ENCODE results near the gene DLD.
"Not testable (repeated sequence)": the region's sequence is repeated elsewhere in the genome, so short reads cannot be mapped to it uniquely, and the experiment has no call there.

DLD gene

GRCh38 chr7:107917763-107918651 is 27.0 kb downstream of the DLD start:
- no peak for FAIRE-seq

- FAIRE-seq: no peak
Measured at GRCh38 chr7:107918948-107919347, 28.0 kb downstream of the DLD start.

- FAIRE-seq: peak; percentile 14
Measured at GRCh38 chr7:107920048-107920772, 29.2 kb downstream of the DLD start.

- FAIRE-seq: not testable (repeated sequence)
Measured at GRCh38 chr7:107921826-107922225, 30.8 kb downstream of the DLD start.

GRCh38 chr7:107922886-107923285 is 31.9 kb downstream of the DLD start:
- no peak for FAIRE-seq

GRCh38 chr7:107924841-107925504 is 34.0 kb downstream of the DLD start:
- no peak for FAIRE-seq

- no peak for FAIRE-seq
Measured at GRCh38 chr7:107926481-107926880, 35.5 kb downstream of the DLD start.

- no peak for FAIRE-seq
Measured at GRCh38 chr7:107931740-107932515, 40.9 kb downstream of the DLD start.

- no peak for FAIRE-seq
Measured at GRCh38 chr7:107932805-107933204, 41.8 kb downstream of the DLD start.

GRCh38 chr7:107933386-107934013 is 42.5 kb downstream of the DLD start:
- FAIRE-seq: no peak

GRCh38 chr7:107934991-107935770 is 44.2 kb downstream of the DLD start:
- no peak for FAIRE-seq

- no peak for FAIRE-seq
Measured at GRCh38 chr7:107936312-107936711, 45.3 kb downstream of the DLD start.

- no peak for FAIRE-seq
Measured at GRCh38 chr7:107937531-107937930, 46.5 kb downstream of the DLD start.

- FAIRE-seq: no peak
Measured at GRCh38 chr7:107938456-107939250, 47.7 kb downstream of the DLD start.

- no peak for FAIRE-seq
Measured at GRCh38 chr7:107939573-107940489, 48.8 kb downstream of the DLD start.

GRCh38 chr7:107940951-107941350 is 50.0 kb downstream of the DLD start:
- no peak for FAIRE-seq

GRCh38 chr7:107943018-107943417 is 52.0 kb downstream of the DLD start:
- FAIRE-seq: no peak

GRCh38 chr7:107944411-107945169 is 53.6 kb downstream of the DLD start:
- no peak for FAIRE-seq

- FAIRE-seq: no peak
Measured at GRCh38 chr7:107945332-107945731, 54.3 kb downstream of the DLD start.

Data from A204.1 (cell line).